SW 1271 (cell line): ENCODE data around the gene DUS1L.

Experiments used
- DNase-seq, 2 experiments: peaks; one replicate each; lab custom pipeline; 2025; lab: John Stamatoyannopoulos, UW

DUS1L gene

GRCh38 chr17:82023447-82024241 is 42.0 kb downstream of the DUS1L start:
- no peak for DNase-seq

- DNase-seq = peak; percentile 96 to 98
Measured at GRCh38 chr17:82022981-82023446, 42.6 kb downstream of the DUS1L start, which contains the start of gene LRRC45. LRRC45 (plus strand) TSS chr17:82023305; CDS start chr17:82023644, 339 bp downstream.

GRCh38 chr17:82022310-82022980 is 43.2 kb downstream of the DUS1L start, which contains the start of gene CENPX:
CENPX (minus strand) TSS chr17:82022878; CDS start chr17:82022861, 17 bp downstream.
- DNase-seq = no peak

- DNase-seq = no peak
Measured at GRCh38 chr17:82021900-82022309, 43.7 kb downstream of the DUS1L start.

- DNase-seq = peak; percentile 61 to 83
Measured at GRCh38 chr17:82021107-82021899, 44.3 kb downstream of the DUS1L start.

- DNase-seq = no peak
Measured at GRCh38 chr17:82020572-82021106, 45.0 kb downstream of the DUS1L start.

- peak in 1 of 2 experiments; percentile 19 for DNase-seq
Measured at GRCh38 chr17:82019690-82020571, 45.7 kb downstream of the DUS1L start.

- no peak for DNase-seq
Measured at GRCh38 chr17:82018989-82019689, 46.5 kb downstream of the DUS1L start.

- DNase-seq = no peak
Measured at GRCh38 chr17:82018152-82018988, 47.2 kb downstream of the DUS1L start.

- DNase-seq = no peak
Measured at GRCh38 chr17:82017612-82018151, 47.9 kb downstream of the DUS1L start.

GRCh38 chr17:82016875-82017459 is 48.6 kb downstream of the DUS1L start:
- no peak for DNase-seq

- DNase-seq = no peak
Measured at GRCh38 chr17:82016061-82016874, 49.3 kb downstream of the DUS1L start.

- DNase-seq = no peak
Measured at GRCh38 chr17:82015311-82015971, 50.2 kb downstream of the DUS1L start.

- no peak for DNase-seq
Measured at GRCh38 chr17:82014971-82015310, 50.7 kb downstream of the DUS1L start.

- no peak for DNase-seq
Measured at GRCh38 chr17:82014432-82014831, 51.2 kb downstream of the DUS1L start.

- DNase-seq = no peak
Measured at GRCh38 chr17:82013772-82014321, 51.8 kb downstream of the DUS1L start.

GRCh38 chr17:82013341-82013740 is 52.3 kb downstream of the DUS1L start:
- DNase-seq = no peak
